IMR-90 (cell line): ENCODE data around the gene PRKCA. TPM values are rescaled to one million over a fixed set of nuclear protein-coding genes. Genes with fewer than 3 reads are reported as not detected.
A peak's percentile ranks its signal among the peaks of the same experiment; 100 is the strongest.

ENCODE experiments used
- ATAC-seq: fragments of 200-7000 bp; cut with Tn5 transposase; 2 replicates; pipeline ENCODE4 v1.9.1; 2020; ENCODE audit warnings: low read depth, mild to moderate bottlenecking, moderate library complexity
- BruUV-seq: library from RNA; stranded (reverse); fragments of 400-500 nt; replicated peaks from 2 replicates; lab custom pipeline; 2021; lab: Mats Ljungman, UMichigan
- CTCF ChIA-PET: fragments of 300-600 bp; formaldehyde crosslinking; extraction: SDS; loops from one replicate; lab custom pipeline; 2021; ENCODE audit warnings: antibody characterized with exemption; lab: Yijun Ruan, JAX
- POLR2A ChIA-PET: fragments of 300-600 bp; sonication (Branson Sonifier 250); formaldehyde crosslinking; loops from one replicate; lab custom pipeline; 2022; ENCODE audit warnings: antibody characterized with exemption; ENCODE audit not compliant: unreplicated experiment; lab: Charles Lee
- DNase-seq: peaks from one replicate; pipeline ENCODE4 v3.0.0; 2013
- H2AFZ ChIP-seq: replicated peaks from 2 replicates; pipeline ENCODE3; 2013; ENCODE audit warnings: low read length, mild to moderate bottlenecking; ENCODE audit not compliant: poor library complexity
- H2AK5ac ChIP-seq: 2 replicates; pipeline ENCODE4 v1.6.1; 2013; ENCODE audit warnings: low read depth, low read length, inconsistent platforms
- H2AK9ac ChIP-seq: replicated peaks from 2 replicates; pipeline ENCODE3; 2013; ENCODE audit warnings: mild to moderate bottlenecking, low read depth, low read length, moderate library complexity; ENCODE audit not compliant: poor library complexity
- H2BK120ac ChIP-seq: 2 replicates; pipeline ENCODE4 v1.6.1; 2013; ENCODE audit warnings: low read depth, low read length, inconsistent platforms
- H2BK15ac ChIP-seq: 3 replicates; pipeline ENCODE4 v1.6.1; 2013; ENCODE audit warnings: low read depth, low read length, inconsistent platforms
- H2BK20ac ChIP-seq: 2 replicates; pipeline ENCODE4 v1.6.1; 2013; ENCODE audit warnings: low read depth, mild to moderate bottlenecking, inconsistent platforms, low read length, moderate library complexity
- H2BK5ac ChIP-seq: 2 replicates; pipeline ENCODE4 v1.6.1; 2013; ENCODE audit warnings: mild to moderate bottlenecking, low read depth, low read length, inconsistent platforms; ENCODE audit not compliant: poor library complexity, severe bottlenecking
- H3K14ac ChIP-seq: replicated peaks from 2 replicates; pipeline ENCODE4 v1.6.1; 2013; ENCODE audit warnings: low read depth, low read length, inconsistent platforms
- H3K18ac ChIP-seq: 2 replicates; pipeline ENCODE4 v1.6.1; 2013; ENCODE audit warnings: low read depth, low read length, control low read depth
- H3K23ac ChIP-seq: 2 replicates; pipeline ENCODE4 v1.6.1; 2013; ENCODE audit warnings: low read depth, low read length, inconsistent platforms
- H3K27ac ChIP-seq: 2 replicates; pipeline ENCODE4 v1.5.1; 2013; ENCODE audit warnings: mild to moderate bottlenecking, control low read depth, low read length; ENCODE audit not compliant: insufficient read depth
- H3K27me3 ChIP-seq: 2 replicates; pipeline ENCODE4 v1.6.1; 2013; ENCODE audit warnings: low read length; ENCODE audit not compliant: control insufficient read depth, insufficient read depth
- H3K36me3 ChIP-seq: 2 replicates; pipeline ENCODE4 v1.6.1; 2013; ENCODE audit warnings: low read length, mixed read lengths; ENCODE audit not compliant: control insufficient read depth, insufficient read depth
- H3K4ac ChIP-seq: 2 replicates; pipeline ENCODE4 v1.6.1; 2013; ENCODE audit warnings: low read depth, low read length, inconsistent platforms
- H3K4me1 ChIP-seq: 2 replicates; pipeline ENCODE4 v1.6.1; 2013; ENCODE audit warnings: low read length, mixed read lengths; ENCODE audit not compliant: control insufficient read depth, insufficient read depth
- H3K4me2 ChIP-seq: 2 replicates; pipeline ENCODE4 v1.6.1; 2013; ENCODE audit warnings: low read depth, mild to moderate bottlenecking, control low read depth, low read length, moderate library complexity
- H3K4me3 ChIP-seq: 2 replicates; pipeline ENCODE4 v1.5.1; 2013; ENCODE audit warnings: low read depth, mild to moderate bottlenecking, control low read depth, low read length, moderate library complexity; ENCODE audit not compliant: insufficient read depth
- H3K56ac ChIP-seq: 2 replicates; pipeline ENCODE4 v1.6.1; 2013; ENCODE audit warnings: low read length, inconsistent platforms; ENCODE audit not compliant: insufficient read depth; ENCODE audit errors: extremely low read depth
- H3K79me1 ChIP-seq, 2 experiments: 2 replicates each; pipeline ENCODE4 v1.6.1; 2013; ENCODE audit warnings: low read length in 2 of 2, inconsistent platforms in 1 of 2, low read depth in 1 of 2
- H3K9ac ChIP-seq: 2 replicates; pipeline ENCODE4 v1.6.1; 2013; ENCODE audit warnings: low read depth, low read length, control low read depth
- H3K9me1 ChIP-seq: 2 replicates; pipeline ENCODE4 v1.6.1; 2013; ENCODE audit warnings: low read length, inconsistent platforms; ENCODE audit not compliant: insufficient read depth
- H3K9me3 ChIP-seq: 2 replicates; pipeline ENCODE4 v1.6.1; 2013; ENCODE audit warnings: low read length; ENCODE audit not compliant: control insufficient read depth, insufficient read depth
- H4K20me1 ChIP-seq: 2 replicates; pipeline ENCODE4 v1.6.1; 2013; ENCODE audit warnings: low read length, inconsistent platforms; ENCODE audit not compliant: insufficient read depth
- H4K5ac ChIP-seq: 2 replicates; pipeline ENCODE4 v1.6.1; 2013; ENCODE audit warnings: mild to moderate bottlenecking, low read depth, low read length, control low read depth
- H4K8ac ChIP-seq, 2 experiments: 2 replicates each; pipeline ENCODE4 v1.6.1; 2013; ENCODE audit warnings: low read depth in 2 of 2, low read length in 2 of 2, control low read depth in 1 of 2, inconsistent platforms in 1 of 2
- H4K91ac ChIP-seq: 2 replicates; pipeline ENCODE4 v1.6.1; 2013; ENCODE audit warnings: low read depth, low read length, inconsistent platforms; ENCODE audit not compliant: insufficient read depth
- CHD1 ChIP-seq: IDR thresholded peaks from 2 replicates; pipeline ENCODE4 v1.6.1; 2012; ENCODE audit warnings: low read depth, low read length, improper control_type of control experiment
- FOS ChIP-seq: fragments of 150-350 bp; IDR thresholded peaks from 2 replicates; pipeline ENCODE4 v1.6.1; 2016; ENCODE audit warnings: low read depth, low read length
- MXI1 ChIP-seq: IDR thresholded peaks from 2 replicates; pipeline ENCODE4 v1.6.1; 2012; ENCODE audit warnings: low read depth, mild to moderate bottlenecking, low read length, moderate library complexity, borderline replicate concordance
- RFX5 ChIP-seq: IDR thresholded peaks from 2 replicates; pipeline ENCODE4 v1.8.0; 2012; ENCODE audit warnings: low read depth, mild to moderate bottlenecking, low read length, moderate library complexity
- dilution Hi-C: fragments of 300-500 bp; cut with HindIII; formaldehyde crosslinking; loops from one replicate; pipeline ENCODE4 v1.14.3; 2018; ENCODE audit warnings: low sequenced_read_pairs; ENCODE audit not compliant: unreplicated experiment
- in situ Hi-C: fragments of 300-500 bp; cut with MboI; formaldehyde crosslinking; loops from 3 replicates; pipeline ENCODE4 v1.14.3; 2019; ENCODE audit warnings: low sequenced_read_pairs, inconsistent platforms, mixed read lengths
- intact Hi-C: fragments of 100-400 bp; cut with micrococcal nuclease; formaldehyde crosslinking; loops from 2 replicates; pipeline ENCODE4 v1.10.0; 2022
- polyA plus RNA-seq, 3 experiments: library from polyadenylated mRNA; depleted of rRNA; stranded (reverse); fragments of >200 nt; gene quantifications; 2 replicates each; pipeline ENCODE4 v1.2.3, GENCODE V29; 2012; ENCODE audit warnings: low replicate concordance in 1 of 3
- total RNA-seq: library from RNA; depleted of rRNA; stranded (reverse); fragments of >200 nt; gene quantifications from 2 replicates; pipeline ENCODE4 v1.2.3, GENCODE V29; 2012

The PRKCA gene
- total and polyA plus RNA-seq, 2 of the 4 experiments (the other 2 are of a cell fraction) = 31.0 to 46.0 TPM

- Histone ChIP-seq H3K27me3 (no peaks in the 10 kb centered on the region), H3K79me1 (peaks cover 44 to 79% of the 10 kb centered on the region in 2 experiments), H2BK15ac (0 out of 3 replicates have a peak overlapping the region, but pooled peaks have one; percentile 87), H2BK20ac (peak overlapping the region; percentile 93; the same call in 1 of the 2 replicates), H4K20me1 (peaks cover 6% of the 10 kb centered on the region; the same call in 1 of the 2 replicates), H2AK9ac (no peak overlapping the region), H3K4me3 (no peak overlapping the region), H3K14ac (peak overlapping the region; percentile 98), H2BK5ac (peak overlapping the region; percentile 83), H3K9me3 (peaks cover 7% of the 10 kb centered on the region; the same call in 1 of the 2 replicates), H4K5ac (no peak overlapping the region), H3K9ac (no peak overlapping the region), H3K23ac (peak overlapping the region; percentile 89; the same call in 1 of the 2 replicates), H2BK120ac (peak overlapping the region; percentile 97; the same call in 1 of the 2 replicates), H3K27ac (peak overlapping the region; percentile 33; the same call in 1 of the 2 replicates), H4K91ac (no peak overlapping the region; the same call in 1 of the 2 replicates), H3K4me2 (peak overlapping the region; percentile 71; the same call in 1 of the 2 replicates), H3K56ac (peak overlapping the region; percentile 61), H2AK5ac (no peak overlapping the region), H3K4me1 (peaks cover 7% of the 10 kb centered on the region), H3K36me3 (peaks cover 3% of the 10 kb centered on the region), H3K9me1 (peaks cover 7% of the 10 kb centered on the region), H3K18ac (no peak overlapping the region), H4K8ac (peak overlapping the region; percentile 80 to 91), H2AFZ (no peak overlapping the region), H3K4ac (peak overlapping the region; percentile 85; the same call in 1 of the 2 replicates)
- ChIA-PET CTCF (interaction anchor here (1.1 kb wide), 1 partner anchor 10 kb away, joined by 4 read pairs; no protein-coding TSS in a partner anchor), POLR2A (no interaction called here)
- in situ Hi-C loops = no loop called here
- ATAC-seq (peak; percentile 80), DNase-seq (peak; percentile 52)
- intact Hi-C loops = no loop called here
- dilution Hi-C loops = no loop called here
- TF ChIP-seq RFX5 (no peak), FOS (no peak), MXI1 (no peak), CHD1 (no peak)
- BruUV-seq = no TSS peak
These were observed 15.2 kb downstream of the PRKCA start for GRCh38 chr17:66317629-66318028.
